ENCODE results near the gene RCBTB1.
A peak's percentile ranks its signal among the peaks of the same experiment; 100 is the strongest.

Gene RCBTB1

DNA sequence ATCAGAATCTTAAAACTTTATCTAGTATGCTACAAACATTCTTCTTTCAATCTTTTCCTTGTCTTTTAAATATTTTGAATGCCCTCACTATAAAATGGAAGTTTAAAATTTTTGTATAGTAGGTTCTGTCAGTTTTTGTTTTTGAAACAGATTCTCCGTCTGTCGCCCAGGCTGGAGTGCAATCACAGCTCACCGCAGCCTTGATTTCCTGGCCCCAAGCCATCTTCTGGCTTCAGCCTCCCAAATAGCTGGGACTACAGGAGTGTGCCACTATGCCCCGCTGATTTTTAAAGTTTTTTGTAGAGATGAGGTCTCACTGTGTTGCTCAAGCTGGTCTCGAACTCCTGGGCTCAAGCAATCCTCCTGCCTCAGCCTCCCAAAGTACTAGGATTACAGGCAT lies 68.9 kb downstream of the RCBTB1 start:
- DNase-seq (ENCODE audit: low read depth in 2 of 2), result no peak

DNA sequence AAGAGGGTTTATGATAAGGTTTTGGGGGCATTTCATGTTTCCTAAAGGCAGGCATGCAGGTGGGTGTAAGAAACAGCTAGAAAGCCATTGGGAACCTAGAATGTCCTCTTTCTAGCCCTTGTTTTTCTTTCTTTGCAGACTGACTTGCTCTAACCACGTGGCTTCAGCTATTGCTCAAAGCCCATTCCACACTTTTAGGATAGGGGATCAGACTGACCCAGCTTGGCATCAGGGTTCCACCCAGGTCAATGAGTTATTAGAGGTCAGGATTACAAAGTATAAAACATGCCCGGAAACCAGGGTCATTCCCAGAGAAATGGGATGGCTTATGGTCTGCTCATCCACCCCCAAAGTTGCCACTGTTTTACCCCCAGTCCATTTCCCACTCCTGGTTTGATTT lies 72.8 kb downstream of the RCBTB1 start:
- no peak for DNase-seq (ENCODE audit: low read depth in 2 of 2)

DNA sequence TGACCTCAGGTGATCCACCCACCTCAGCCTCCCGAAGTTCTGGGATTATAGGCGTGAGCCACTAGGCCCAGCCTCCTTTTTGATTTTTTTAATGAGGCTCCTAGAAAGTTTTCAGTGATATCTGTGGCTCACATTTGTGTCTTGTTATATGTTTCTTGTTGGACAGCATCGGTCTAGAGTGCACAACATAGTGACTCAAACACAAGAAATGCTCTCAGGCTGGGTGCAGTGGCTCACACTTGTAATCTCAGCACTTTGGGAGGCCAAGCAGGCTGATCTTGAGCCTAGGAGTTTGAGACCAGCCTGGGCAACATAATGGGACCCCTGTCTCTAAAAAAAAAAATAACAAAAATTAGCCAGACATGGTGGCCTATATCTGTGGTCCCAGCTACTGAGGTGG lies 81.4 kb downstream of the RCBTB1 start:
- DNase-seq (ENCODE audit: low read depth in 2 of 2), result no peak

DNA sequence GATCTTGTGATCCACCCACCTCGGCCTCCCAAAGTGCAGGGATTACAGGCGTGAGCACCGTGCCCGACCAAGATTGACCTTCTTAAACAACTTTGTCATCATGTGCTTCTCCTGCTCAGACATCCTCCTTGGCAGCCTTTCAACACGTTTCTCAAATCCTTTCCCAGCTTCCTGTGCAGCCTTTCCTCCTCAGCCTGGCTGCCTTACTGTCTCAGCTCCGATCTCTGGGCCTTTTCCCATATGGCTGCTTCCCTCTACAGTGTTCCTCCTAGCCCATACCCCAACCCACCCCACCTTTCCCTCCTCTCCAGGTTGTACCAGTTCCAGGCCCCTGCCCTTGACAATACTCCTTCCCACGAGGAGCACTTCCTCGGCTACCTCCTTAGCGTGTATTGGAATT lies 82.4 kb downstream of the RCBTB1 start:
- no peak for DNase-seq (ENCODE audit: low read depth in 2 of 2)

DNA sequence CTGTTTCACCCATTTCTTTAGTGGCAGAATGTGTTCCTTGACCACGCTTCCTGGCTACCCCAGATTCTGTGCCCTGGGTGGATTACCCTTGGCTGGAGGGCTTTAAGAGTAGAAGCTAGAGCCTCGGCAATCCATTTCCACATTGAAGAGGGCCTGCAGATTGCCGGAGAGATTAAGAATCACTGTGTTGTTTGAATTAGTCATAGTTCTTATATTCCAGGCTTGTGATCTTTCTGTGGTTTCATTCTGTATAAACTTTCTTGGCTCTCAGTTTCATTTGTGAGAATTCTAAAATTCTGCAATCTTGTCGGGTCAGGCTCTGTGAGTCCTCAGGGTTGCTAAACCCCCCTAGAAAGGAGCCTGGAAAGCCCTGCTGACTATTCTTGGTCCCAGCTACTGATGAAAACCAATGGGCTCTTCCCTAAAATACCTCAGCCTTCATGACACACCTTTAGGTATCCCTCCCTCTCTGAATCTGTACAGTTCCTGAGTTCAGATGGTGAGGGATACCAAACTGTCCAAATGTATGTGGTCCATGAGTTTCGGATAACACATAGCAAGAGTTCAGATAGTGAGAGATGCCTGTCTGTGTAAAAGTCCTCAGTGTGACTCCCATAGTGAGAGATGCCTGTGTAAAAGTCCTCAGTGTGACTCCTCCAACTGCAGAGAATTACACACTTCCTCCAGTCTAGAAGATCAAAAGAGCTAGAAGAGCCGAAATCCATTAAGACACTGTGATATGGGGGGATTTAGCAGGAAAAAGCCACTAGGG lies 85.3 kb downstream of the RCBTB1 start:
- DNase-seq (ENCODE audit: low read depth in 2 of 2), result no peak

DNA sequence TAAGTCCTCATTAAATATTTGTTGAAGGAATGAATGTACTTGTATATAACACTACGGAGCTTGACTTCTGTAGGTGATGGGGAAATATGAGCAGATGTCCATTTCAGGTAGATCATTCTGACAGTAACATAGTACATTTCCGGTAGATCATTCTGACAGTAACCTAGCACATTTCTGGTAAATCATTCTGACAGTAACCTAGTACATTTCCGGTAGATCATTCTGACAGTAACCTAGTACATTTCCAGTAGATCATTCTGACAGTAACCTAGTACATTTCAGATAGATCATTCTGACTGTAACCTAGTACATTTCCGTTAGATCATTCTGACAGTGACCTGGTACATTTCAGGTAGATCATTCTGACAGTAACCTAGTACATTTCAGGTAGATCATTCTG lies 87.2 kb downstream of the RCBTB1 start:
- no peak for DNase-seq (ENCODE audit: low read depth in 2 of 2)

DNA sequence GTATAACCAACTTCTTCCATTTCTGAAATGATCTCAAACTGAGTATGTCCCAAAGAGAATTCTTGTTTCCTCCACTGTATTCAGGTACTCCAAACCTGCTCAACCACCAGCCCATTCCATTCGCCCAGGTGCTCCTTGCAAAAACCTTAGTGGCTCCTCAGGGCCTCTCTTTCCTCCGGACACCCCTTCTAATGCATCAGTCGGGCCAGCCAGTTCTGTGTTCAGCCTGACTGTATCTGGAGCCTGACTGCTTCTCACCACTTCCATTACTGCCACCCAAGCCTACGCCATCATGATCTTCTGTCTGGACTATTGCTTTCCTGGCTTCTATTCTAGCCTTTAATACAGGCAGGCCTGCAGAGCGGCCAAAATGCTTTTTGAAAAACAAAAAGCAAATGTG lies 88.1 kb downstream of the RCBTB1 start:
- no peak for DNase-seq (ENCODE audit: low read depth in 2 of 2)

DNA sequence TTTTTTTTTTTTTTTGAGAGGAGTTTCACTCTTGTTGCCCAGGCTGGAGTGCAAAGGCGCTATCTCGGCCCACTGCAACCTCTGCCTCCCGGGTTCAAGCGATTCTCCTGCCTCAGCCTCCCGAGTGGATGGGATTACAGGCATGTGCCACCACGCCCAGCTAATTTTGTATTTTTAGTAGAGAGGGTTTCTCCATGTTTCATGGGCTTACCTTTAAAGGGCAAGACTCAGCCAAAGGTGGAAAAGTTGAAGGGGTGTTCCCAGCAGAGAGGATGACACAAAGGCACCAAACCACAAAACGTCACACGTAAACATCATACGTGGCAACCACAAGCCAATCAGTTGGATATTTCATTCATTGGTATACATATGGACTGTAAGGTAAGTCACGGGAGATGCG lies 88.5 kb downstream of the RCBTB1 start:
- DNase-seq (ENCODE audit: low read depth in 2 of 2), result peak; percentile 52 to 62

DNA sequence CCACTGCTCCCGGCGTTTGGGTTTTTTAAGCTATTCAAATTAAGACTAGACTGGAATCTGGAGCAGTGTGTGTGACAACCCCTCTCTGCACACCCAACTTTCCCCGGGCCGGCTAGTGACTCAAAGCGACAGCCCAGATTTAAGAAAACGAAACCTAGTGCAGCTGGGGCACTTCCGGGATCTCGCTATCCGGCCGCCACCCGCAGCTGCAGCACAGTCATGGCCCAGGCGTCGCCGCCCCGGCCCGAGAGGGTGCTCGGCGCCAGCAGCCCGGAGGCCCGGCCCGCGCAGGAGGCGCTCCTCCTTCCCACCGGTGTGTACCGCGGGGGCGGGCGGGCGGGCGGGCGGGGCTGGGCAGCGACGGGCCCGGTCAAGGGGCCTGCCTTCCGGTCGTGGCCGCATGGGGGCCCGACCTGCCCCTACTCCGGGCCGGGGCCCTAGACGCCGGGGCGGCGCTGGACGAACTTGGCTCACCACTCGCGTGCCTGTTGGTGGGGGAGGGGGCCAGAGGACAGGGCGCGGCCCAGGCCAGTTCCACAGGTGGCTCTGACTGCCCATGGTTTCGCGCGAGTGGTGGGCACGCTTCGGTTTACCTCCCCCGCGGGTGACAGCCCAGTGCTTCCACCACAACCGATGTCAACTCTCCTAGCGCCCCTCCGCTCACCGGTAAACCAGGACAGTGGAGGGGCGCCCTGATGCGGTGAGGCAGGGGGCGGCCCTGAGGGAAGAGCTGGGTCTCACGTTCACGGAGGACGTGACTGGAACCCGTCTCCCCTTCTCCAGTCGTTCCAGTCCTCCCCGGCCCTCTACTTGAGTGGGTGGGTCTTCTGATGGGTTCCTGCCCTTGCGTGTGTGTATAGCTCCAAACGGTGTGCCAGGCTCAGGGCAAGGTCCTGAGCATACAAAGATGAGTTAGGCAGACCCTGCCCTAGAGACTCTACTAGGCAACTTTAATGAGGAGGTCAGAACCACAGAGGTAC lies 89.3 kb downstream of the RCBTB1 start, which contains the start of gene PHF11:
PHF11 (plus strand) TSS at position 171 of the 980 bp plus-strand sequence; CDS start at position 220, 49 bp downstream.
- peak; percentile 85 to 87 for DNase-seq (ENCODE audit: low read depth in 2 of 2)

DNA sequence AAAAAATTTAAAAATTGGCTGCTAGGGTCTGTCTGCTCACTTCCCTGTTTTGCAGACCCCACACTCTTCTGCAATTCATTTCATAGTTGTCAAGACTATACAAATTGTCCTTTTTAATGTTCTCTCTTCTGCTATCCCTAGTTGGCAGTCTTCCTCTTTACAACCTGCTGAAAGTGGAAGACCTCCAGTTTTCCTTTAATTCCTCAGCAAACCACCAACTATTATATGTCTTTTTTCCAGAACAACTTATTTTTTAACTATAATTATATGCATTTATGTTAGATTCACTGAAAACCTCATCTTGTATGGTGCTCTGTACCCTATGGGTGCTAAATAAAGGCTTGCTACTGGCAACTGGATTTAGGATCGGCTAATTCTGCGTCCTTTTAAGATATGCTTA lies 90.7 kb downstream of the RCBTB1 start:
- no peak for DNase-seq (ENCODE audit: low read depth in 2 of 2)

DNA sequence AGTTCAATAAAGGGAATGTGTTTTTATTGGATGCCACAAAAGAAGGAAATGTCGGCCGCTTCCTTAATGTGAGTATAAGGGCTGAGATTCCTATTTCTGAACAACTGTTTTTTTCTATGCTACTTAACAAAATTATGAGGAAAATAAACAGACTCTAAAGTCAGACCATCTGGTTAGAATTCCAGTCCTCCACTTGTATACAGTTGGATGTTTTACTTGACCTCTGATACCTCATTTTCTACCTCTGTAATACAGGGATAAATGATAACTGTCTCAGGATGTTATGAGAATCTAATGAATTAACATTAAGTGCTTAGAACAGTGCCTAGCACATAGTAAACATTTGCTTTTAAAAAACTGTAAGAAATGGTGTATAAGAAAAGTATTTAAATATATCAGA lies 96.8 kb downstream of the RCBTB1 start:
- no peak for DNase-seq (ENCODE audit: low read depth in 2 of 2)

Data from stimulated activated CD4-positive, alpha-beta T cell treated with anti-CD3 and anti-CD28 coated beads, Interleukin-15, amount 100 ng/mL, for 48 hours (primary cell).